HCT116 (cell line): ENCODE measurements around the gene CAMK2G. TPM values are rescaled to one million over a fixed set of nuclear protein-coding genes. Genes with fewer than 3 reads are reported as not detected.
A peak's percentile ranks its signal among the peaks of the same experiment; 100 is the strongest.

Source experiments
- ATAC-seq: fragments of 200-7000 bp; cut with Tn5 transposase; 2 replicates; pipeline ENCODE4 v1.9.1; 2020; ENCODE audit warnings: mild to moderate bottlenecking, moderate library complexity
- BruUV-seq: library from RNA; stranded (reverse); fragments of 400-500 nt; replicated peaks from 2 replicates; lab custom pipeline; 2021; lab: Mats Ljungman, UMichigan
- CTCF ChIA-PET: fragments of 300-600 bp; sonication (Branson Sonifier 250); formaldehyde crosslinking; loops from one replicate; lab custom pipeline; 2021; ENCODE audit warnings: antibody characterized with exemption; lab: Charles Lee
- POLR2A ChIA-PET: fragments of 300-600, 350-600 bp; sonication (Branson Sonifier 250); formaldehyde crosslinking; loops from one replicate; lab custom pipeline; 2021; ENCODE audit warnings: antibody characterized with exemption; lab: Charles Lee
- RAD21 ChIA-PET, 2 experiments: fragments of 300-600 bp; sonication (Branson Sonifier 250); formaldehyde crosslinking; loops; one replicate each; lab custom pipeline; 2023; ENCODE audit warnings: low total read pairs in 2 of 2; ENCODE audit not compliant: uncharacterized antibody in 2 of 2, unreplicated experiment in 2 of 2, low non-redundant PET in 1 of 2; lab: Charles Lee
- DNase-seq: peaks from one replicate; pipeline ENCODE4 v3.0.0-alpha.2; 2010; ENCODE audit warnings: low read depth, low spot score
- H2AFZ ChIP-seq: fragments of 200-600 bp; shearing (Covaris generic), sonication (generic); 2 replicates; pipeline ENCODE4 v1.6.1; 2017; ENCODE audit warnings: low read depth, mixed run types, mixed read lengths, antibody characterized with exemption, low read length; ENCODE audit not compliant: poor library complexity, severe bottlenecking
- H3K27ac ChIP-seq: 2 replicates; pipeline ENCODE4 v1.5.1; 2012; ENCODE audit warnings: low read depth, low read length
- H3K27me3 ChIP-seq: fragments of 200-600 bp; sonication (generic); 2 replicates; pipeline ENCODE4 v1.6.1; 2016; ENCODE audit warnings: mixed run types, low read length, mixed read lengths; ENCODE audit not compliant: insufficient read depth
- H3K36me3 ChIP-seq, 2 experiments: fragments of 200-500 bp in 1 of 2; fragments of 200-600 bp in 1 of 2; sonication (Bioruptor generic) in 1 of 2; sonication (generic) in 1 of 2; 2 replicates each; pipeline versions ENCODE4 v1.5.1 to v1.6.1; 2014 to 2016; ENCODE audit warnings: low read length in 2 of 2, inconsistent platforms in 1 of 2, mixed read lengths in 1 of 2, mixed run types in 1 of 2; ENCODE audit not compliant: insufficient read depth in 2 of 2, control insufficient read depth in 1 of 2
- H3K4me1 ChIP-seq, 2 experiments: fragments of 200-600 bp in 1 of 2; sonication (generic) in 1 of 2; 2 replicates each; pipeline versions ENCODE4 v1.5.1 to v1.6.1; 2012 to 2017; ENCODE audit warnings: low read length in 2 of 2, inconsistent platforms in 1 of 2, mild to moderate bottlenecking in 1 of 2, mixed read lengths in 1 of 2, mixed run types in 1 of 2, moderate library complexity in 1 of 2; ENCODE audit not compliant: insufficient read depth in 2 of 2, control insufficient read depth in 1 of 2
- H3K4me2 ChIP-seq: fragments of 200-600 bp; sonication (generic); 2 replicates; pipeline ENCODE4 v1.6.1; 2017; ENCODE audit warnings: mixed run types, low read length, mixed read lengths
- H3K4me3 ChIP-seq, 2 experiments: fragments of 200-600 bp in 1 of 2; sonication (generic) in 1 of 2; replicated peaks in 1 of 2; 2 replicates each; pipeline ENCODE4 v1.5.1; 2011 to 2016; ENCODE audit warnings: low read length in 2 of 2, control low read depth in 1 of 2, low read depth in 1 of 2, mild to moderate bottlenecking in 1 of 2, mixed read lengths in 1 of 2, mixed run types in 1 of 2
- H3K79me2 ChIP-seq: fragments of 200-600 bp; sonication (generic); 2 replicates; pipeline ENCODE4 v1.6.1; 2017; ENCODE audit warnings: mild to moderate bottlenecking, mixed run types, low read length, moderate library complexity, mixed read lengths; ENCODE audit not compliant: insufficient read depth
- H3K9ac ChIP-seq: fragments of 200-600 bp; sonication (generic); 2 replicates; pipeline ENCODE4 v1.6.1; 2016; ENCODE audit warnings: low read length, mixed read lengths
- H3K9me2 ChIP-seq: fragments of 200-600 bp; sonication (generic), shearing (Covaris generic); 2 replicates; pipeline ENCODE4 v1.6.1; 2017; ENCODE audit warnings: mixed run types, mild to moderate bottlenecking, moderate library complexity; ENCODE audit not compliant: insufficient read depth
- H3K9me3 ChIP-seq, 2 experiments: fragments of 200-500 bp in 1 of 2; fragments of 200-600 bp in 1 of 2; sonication (Bioruptor generic) in 1 of 2; sonication (generic) in 1 of 2; 2 replicates each; pipeline ENCODE4 v1.6.1; 2014 to 2017; ENCODE audit warnings: low read length in 2 of 2, mixed read lengths in 2 of 2, inconsistent platforms in 1 of 2, low read depth in 1 of 2, mild to moderate bottlenecking in 1 of 2, mixed run types in 1 of 2, moderate library complexity in 1 of 2; ENCODE audit not compliant: control insufficient read depth in 1 of 2, insufficient read depth in 1 of 2
- H4K20me1 ChIP-seq: fragments of 200-600 bp; sonication (generic), shearing (Covaris generic); 2 replicates; pipeline ENCODE4 v1.6.1; 2017; ENCODE audit warnings: mixed run types, mild to moderate bottlenecking, moderate library complexity; ENCODE audit not compliant: insufficient read depth
- CBX3 ChIP-seq: IDR thresholded peaks from 2 replicates; pipeline ENCODE4 v1.6.1; 2012; ENCODE audit warnings: low read depth
- RAD21 ChIP-seq: IDR thresholded peaks from 2 replicates; pipeline ENCODE4 v1.6.1; 2012; ENCODE audit warnings: low read depth, mild to moderate bottlenecking
- YY1 ChIP-seq: IDR thresholded peaks from 2 replicates; pipeline ENCODE4 v1.6.1; 2011; ENCODE audit warnings: low read length, low read depth, moderate library complexity, mild to moderate bottlenecking; ENCODE audit not compliant: insufficient replicate concordance; ENCODE audit errors: extremely low read depth
- ZNF274 ChIP-seq: fragments of 200-500 bp; sonication (Bioruptor generic); IDR thresholded peaks from 2 replicates; pipeline ENCODE4 v1.6.1; 2014; ENCODE audit warnings: mild to moderate bottlenecking, low read depth, low read length, inconsistent platforms
- intact Hi-C: fragments of 100-400 bp; cut with micrococcal nuclease; formaldehyde crosslinking; loops from 2 replicates; pipeline ENCODE4 v1.10.0; 2022
- total RNA-seq: library from RNA; stranded (reverse); gene quantifications from one replicate; pipeline ENCODE4 v1.2.1, GENCODE V29; 2021; ENCODE audit not compliant: unreplicated experiment
- TF ChIP-seq, protein P1 (sequence below), 3 experiments: fragments of 200-600 bp in 1 of 3; sonication (generic) in 1 of 3; IDR thresholded peaks in 2 of 3; conservative IDR thresholded peaks in 1 of 3; 2 replicates each; pipeline ENCODE4 v1.5.1; 2012 to 2017; ENCODE audit warnings: low read depth in 2 of 3, low read length in 2 of 3, antibody characterized with exemption in 1 of 3, borderline replicate concordance in 1 of 3, control low read depth in 1 of 3, mild to moderate bottlenecking in 1 of 3, mixed read lengths in 1 of 3, mixed run types in 1 of 3, moderate library complexity in 1 of 3; ENCODE audit not compliant: insufficient read depth in 1 of 3

Gene CAMK2G
- total RNA-seq, 1 experiment from 2014 or later, result 28.3 TPM

DNA sequence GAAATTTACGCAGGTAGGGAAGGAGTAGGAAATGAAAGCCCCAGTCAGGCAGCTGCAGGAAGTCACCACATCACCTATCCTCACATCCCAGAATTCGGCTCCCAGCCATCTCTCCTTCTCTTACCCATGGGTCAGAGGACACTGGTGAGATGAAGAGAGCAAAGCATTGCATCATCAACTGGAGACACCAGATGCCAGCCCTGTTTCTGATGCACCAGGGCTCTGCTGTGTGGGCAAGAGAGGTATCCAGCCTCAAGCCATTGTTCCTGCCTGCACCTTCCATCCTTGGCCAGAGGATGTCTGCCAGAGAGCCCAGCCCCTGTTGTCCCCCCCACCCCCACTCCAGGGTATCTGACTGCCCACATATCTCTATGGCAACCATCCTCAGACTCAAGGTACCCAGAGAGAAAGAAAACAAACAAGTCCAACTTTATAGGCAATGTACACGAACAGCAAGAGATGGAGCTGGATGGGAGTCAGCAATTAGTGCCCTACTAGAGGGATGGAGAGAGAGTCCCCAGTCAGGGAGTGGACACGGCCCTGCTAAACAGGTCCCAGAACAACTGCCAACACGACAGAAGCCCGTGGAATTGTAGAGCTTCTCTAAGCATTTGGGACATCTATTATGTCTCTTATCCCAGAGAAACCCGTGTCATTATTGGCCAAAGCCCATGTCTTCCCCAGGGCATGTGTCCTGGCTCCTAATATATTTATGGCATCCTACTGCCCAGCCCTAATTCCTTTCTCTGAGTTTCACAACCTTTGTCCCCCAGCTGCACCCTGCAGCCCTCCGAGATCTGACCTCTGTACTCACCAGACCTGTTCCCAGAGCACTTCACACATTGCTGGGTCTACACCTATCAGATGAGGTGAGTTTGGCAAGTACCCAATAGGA, 2.8 kb downstream of the CAMK2G start:
- Histone ChIP-seq H2AFZ (no peak overlapping the region), H3K27me3 (no peaks in the 10 kb centered on the region), H4K20me1 (no peaks in the 10 kb centered on the region), H3K4me3 (no peak overlapping the region), H3K9me3 (no peaks in the 10 kb centered on the region), H3K79me2 (peaks cover 54% of the 10 kb centered on the region), H3K4me1 (peaks cover 21 to 38% of the 10 kb centered on the region in 2 experiments), H3K9ac (no peak overlapping the region), H3K9me2 (no peaks in the 10 kb centered on the region), H3K36me3 (peaks cover 12 to 22% of the 10 kb centered on the region in 2 experiments; a peak in 3 of 4 replicates), H3K4me2 (0 out of 2 replicates have a peak overlapping the region, but pooled peaks have one; percentile 77), H3K27ac (no peak overlapping the region)
- intact Hi-C loops, result no loop called here
- RAD21 ChIA-PET, result no interaction called here
- CTCF ChIA-PET, result no interaction called here
- DNase-seq, result no peak
- no TSS peak for BruUV-seq
- POLR2A ChIA-PET, result no interaction called here
- no peak for TF ChIP-seq CBX3
- TF ChIP-seq RAD21, result no peak
- no peak for TF ChIP-seq ZNF274
- TF ChIP-seq, protein P1, sequence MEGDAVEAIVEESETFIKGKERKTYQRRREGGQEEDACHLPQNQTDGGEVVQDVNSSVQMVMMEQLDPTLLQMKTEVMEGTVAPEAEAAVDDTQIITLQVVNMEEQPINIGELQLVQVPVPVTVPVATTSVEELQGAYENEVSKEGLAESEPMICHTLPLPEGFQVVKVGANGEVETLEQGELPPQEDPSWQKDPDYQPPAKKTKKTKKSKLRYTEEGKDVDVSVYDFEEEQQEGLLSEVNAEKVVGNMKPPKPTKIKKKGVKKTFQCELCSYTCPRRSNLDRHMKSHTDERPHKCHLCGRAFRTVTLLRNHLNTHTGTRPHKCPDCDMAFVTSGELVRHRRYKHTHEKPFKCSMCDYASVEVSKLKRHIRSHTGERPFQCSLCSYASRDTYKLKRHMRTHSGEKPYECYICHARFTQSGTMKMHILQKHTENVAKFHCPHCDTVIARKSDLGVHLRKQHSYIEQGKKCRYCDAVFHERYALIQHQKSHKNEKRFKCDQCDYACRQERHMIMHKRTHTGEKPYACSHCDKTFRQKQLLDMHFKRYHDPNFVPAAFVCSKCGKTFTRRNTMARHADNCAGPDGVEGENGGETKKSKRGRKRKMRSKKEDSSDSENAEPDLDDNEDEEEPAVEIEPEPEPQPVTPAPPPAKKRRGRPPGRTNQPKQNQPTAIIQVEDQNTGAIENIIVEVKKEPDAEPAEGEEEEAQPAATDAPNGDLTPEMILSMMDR (IDR thresholded peaks at IDR 0.05 in 2 of 3, conservative IDR thresholded peaks at IDR 0.05 in 1 of 3; ENCODE audit: borderline replicate concordance in 1 of 3, insufficient read depth in 1 of 3, low read depth in 2 of 3, low read length in 2 of 3), result no peak
- TF ChIP-seq YY1, result no peak
- ATAC-seq, result no peak
